Nephron progenitor cell (in vitro differentiated cells): Measurements from ENCODE around the gene PHC2.

Source experiments
- DNase-seq: peaks from one replicate; pipeline ENCODE4 v3.0.0; 2021
- H3K27ac Mint-ChIP-seq: 2 replicates; pipeline ENCODE4 v1.8.0; 2021; ENCODE audit warnings: mild to moderate bottlenecking, moderate library complexity, mixed read lengths
- H3K27me3 Mint-ChIP-seq: 2 replicates; pipeline ENCODE4 v1.8.0; 2021; ENCODE audit warnings: mild to moderate bottlenecking, low read depth, mixed read lengths; ENCODE audit not compliant: poor library complexity
- H3K36me3 Mint-ChIP-seq: 2 replicates; pipeline ENCODE4 v1.8.0; 2021; ENCODE audit warnings: low read depth, mixed read lengths
- H3K4me1 Mint-ChIP-seq: 2 replicates; pipeline ENCODE4 v1.8.0; 2021; ENCODE audit warnings: mixed read lengths
- H3K4me3 Mint-ChIP-seq: 2 replicates; pipeline ENCODE4 v1.8.0; 2021; ENCODE audit warnings: mild to moderate bottlenecking, moderate library complexity, mixed read lengths
- H3K9me3 Mint-ChIP-seq: 2 replicates; pipeline ENCODE4 v1.8.0; 2021; ENCODE audit warnings: mild to moderate bottlenecking, moderate library complexity, mixed read lengths
- TF ChIP-seq, protein P1 (sequence below): fragments of 200-600 bp; sonication (generic); IDR thresholded peaks from 2 replicates; pipeline ENCODE4 v1.5.0; 2021; ENCODE audit warnings: antibody characterized with exemption

PHC2 gene

DNA sequence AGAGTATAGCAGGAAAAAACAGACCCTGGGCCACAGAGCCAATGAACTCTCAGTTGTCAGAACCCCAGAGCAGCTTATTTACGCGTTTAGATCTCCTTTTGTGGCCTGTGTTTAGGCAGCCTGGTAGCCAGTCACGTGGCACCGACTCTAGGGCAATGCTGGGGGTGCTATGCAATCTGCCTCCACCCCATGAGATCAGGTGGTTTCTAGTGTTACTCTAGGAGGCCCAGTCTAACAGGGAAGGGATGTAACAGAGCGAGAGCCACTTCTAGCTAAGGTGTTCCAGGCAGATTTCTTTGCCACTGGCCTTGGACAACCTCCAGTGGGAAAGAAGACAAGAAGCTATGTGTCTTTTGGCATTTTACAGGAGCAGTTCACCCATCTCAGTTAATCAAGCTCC is 98.0 kb downstream of the PHC2 start:
- Mint-ChIP-seq H3K36me3 (peaks cover 77% of the 10 kb centered on the region), H3K4me3 (no peak overlapping the region), H3K27ac (peak overlapping the region; percentile 93)

DNA sequence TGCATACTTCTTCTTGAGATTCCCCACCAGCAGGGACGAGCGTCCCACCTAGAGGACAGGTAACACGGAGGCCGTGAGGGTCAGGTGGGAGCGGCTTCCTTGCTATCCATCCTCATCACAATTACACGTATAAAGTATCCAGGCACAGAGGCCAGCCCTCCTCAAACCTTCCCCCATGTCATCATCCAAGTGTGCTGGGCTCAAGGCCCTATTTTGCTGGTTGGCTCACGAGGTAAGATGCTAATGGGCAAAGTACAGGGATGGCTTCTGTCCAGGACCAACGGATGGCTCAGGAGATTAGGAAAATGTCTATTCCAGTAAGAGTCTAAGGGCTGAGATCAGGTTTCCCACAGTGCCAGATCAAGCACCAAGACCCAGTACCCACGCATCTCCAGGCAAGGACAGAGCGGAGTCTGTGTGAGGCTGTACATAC is 98.5 kb downstream of the PHC2 start:
- TF ChIP-seq, protein P1, sequence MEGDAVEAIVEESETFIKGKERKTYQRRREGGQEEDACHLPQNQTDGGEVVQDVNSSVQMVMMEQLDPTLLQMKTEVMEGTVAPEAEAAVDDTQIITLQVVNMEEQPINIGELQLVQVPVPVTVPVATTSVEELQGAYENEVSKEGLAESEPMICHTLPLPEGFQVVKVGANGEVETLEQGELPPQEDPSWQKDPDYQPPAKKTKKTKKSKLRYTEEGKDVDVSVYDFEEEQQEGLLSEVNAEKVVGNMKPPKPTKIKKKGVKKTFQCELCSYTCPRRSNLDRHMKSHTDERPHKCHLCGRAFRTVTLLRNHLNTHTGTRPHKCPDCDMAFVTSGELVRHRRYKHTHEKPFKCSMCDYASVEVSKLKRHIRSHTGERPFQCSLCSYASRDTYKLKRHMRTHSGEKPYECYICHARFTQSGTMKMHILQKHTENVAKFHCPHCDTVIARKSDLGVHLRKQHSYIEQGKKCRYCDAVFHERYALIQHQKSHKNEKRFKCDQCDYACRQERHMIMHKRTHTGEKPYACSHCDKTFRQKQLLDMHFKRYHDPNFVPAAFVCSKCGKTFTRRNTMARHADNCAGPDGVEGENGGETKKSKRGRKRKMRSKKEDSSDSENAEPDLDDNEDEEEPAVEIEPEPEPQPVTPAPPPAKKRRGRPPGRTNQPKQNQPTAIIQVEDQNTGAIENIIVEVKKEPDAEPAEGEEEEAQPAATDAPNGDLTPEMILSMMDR = no peak
- Mint-ChIP-seq H3K4me3 (no peak overlapping the region), H3K4me1 (peaks cover 50% of the 10 kb centered on the region), H3K36me3 (peaks cover 79% of the 10 kb centered on the region), H3K27ac (peak overlapping the region; percentile 93), H3K9me3 (no peaks in the 10 kb centered on the region), H3K27me3 (peaks cover 2% of the 10 kb centered on the region)
- no peak for DNase-seq

More for the DNA sequence above, 98.0 kb downstream of the PHC2 start:
- H3K9me3 Mint-ChIP-seq = no peaks in the 10 kb centered on the region
- peaks cover 2% of the 10 kb centered on the region for H3K27me3 Mint-ChIP-seq
- TF ChIP-seq, protein P1 = no peak
- H3K4me1 Mint-ChIP-seq = peaks cover 56% of the 10 kb centered on the region
- no peak for DNase-seq

DNA sequence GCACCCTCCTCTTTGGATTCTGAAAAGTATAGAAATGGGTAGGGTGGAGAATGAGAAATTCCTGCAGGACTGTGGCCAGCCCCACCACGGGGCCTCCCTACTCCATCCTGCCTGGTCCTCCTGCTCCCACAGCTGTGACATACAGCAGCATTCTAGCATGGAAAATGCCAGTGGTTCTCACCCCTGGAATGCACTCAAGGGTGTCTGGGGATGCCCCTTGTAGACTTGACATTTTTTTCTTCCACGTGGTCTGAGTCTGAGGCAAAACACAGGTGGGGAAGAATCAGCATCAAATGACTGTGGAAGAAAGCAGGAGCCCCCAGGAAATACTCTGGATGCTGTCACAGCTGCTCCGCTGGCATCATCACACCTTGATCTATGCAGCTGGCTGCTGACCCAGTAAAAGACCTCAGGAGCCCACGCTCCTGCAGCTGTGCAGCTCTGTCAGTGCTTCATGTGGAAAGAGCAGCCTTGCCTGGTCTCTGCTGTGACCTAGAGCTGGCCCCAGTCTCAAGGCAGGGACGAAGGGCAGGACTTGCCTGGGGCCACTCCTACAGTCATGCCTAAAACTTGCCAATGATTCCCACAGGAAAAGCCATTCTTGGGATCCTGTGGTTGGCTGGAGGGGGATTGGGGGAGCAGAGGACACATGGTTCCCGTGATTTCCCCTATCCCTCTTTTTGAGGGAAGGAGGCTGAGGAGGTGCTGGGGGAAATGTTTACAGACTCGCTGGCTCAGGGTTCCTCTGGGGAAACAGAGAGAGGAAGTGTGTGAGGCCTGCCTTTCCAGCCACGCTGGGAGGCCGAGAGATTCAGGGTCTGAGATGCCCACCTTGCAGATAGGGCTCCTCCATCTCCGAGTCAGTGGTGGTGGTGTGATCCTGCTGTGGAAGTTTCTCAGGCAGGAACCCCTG is 99.2 kb downstream of the PHC2 start:
- Mint-ChIP-seq H3K27ac (peak overlapping the region; percentile 93), H3K36me3 (peaks cover 85% of the 10 kb centered on the region), H3K9me3 (no peaks in the 10 kb centered on the region), H3K4me1 (peaks cover 45% of the 10 kb centered on the region), H3K4me3 (no peak overlapping the region), H3K27me3 (peaks cover 2% of the 10 kb centered on the region)
- DNase-seq = no peak
- TF ChIP-seq, protein P1 = no peak

DNA sequence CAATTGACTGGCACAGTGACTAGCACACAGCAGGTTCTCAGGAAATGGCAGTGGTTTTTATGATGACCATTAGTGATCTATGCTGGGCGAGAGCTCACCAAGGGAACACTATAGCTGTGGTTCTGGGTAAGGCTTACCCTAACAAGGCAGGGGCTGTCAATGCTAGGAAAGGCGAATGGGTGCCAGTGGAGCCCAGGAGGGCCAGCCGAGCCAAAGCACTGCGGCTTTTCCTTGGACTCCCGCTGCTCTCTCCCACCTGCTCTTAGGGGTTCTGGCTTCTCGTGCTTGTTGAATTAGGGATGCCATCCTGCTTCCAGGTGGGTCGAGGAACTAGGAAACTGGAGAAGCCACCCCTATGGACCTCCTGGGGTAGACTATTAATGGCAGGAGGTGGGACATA is 100.0 kb downstream of the PHC2 start:
- H3K9me3 Mint-ChIP-seq = no peaks in the 10 kb centered on the region

DNA sequence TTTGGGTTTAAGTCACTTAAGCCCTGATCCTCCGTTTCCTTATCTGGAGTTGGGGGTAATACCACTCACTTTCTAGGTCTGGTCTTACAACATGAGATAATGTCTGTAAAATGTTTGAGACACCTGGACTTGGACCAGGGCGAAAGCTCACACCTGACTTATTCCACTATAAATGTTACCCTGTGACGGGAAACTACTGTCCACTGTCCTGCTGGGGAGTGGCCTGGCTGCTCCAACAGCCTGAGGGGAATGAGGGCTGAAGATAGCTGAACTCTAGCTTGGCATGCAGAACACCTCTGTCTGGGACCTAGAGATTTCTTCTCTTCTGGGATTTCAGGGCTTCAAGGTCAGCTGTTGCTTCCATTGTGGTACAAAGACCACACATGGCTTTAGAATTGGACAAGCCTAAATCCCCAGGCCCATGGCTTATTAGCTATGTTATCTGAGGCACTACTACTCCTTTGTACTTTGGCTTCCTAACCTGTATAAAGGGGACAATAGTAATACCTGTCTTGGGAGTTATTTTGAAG is 100.5 kb downstream of the PHC2 start:
- no peak overlapping the region for H3K4me3 Mint-ChIP-seq
- DNase-seq = no peak

More for the DNA sequence above, 100.0 kb downstream of the PHC2 start:
- Mint-ChIP-seq H3K4me1 (peaks cover 44% of the 10 kb centered on the region), H3K4me3 (no peak overlapping the region), H3K36me3 (peaks cover 90% of the 10 kb centered on the region), H3K27ac (peak overlapping the region; percentile 66), H3K27me3 (peaks cover 2% of the 10 kb centered on the region)
- no peak for DNase-seq
- TF ChIP-seq, protein P1 = no peak

More for the DNA sequence above, 100.5 kb downstream of the PHC2 start:
- peak overlapping the region; percentile 66 for H3K27ac Mint-ChIP-seq
- H3K27me3 Mint-ChIP-seq = peaks cover 2% of the 10 kb centered on the region
- H3K36me3 Mint-ChIP-seq = peaks cover 94% of the 10 kb centered on the region
- H3K9me3 Mint-ChIP-seq = no peaks in the 10 kb centered on the region
- TF ChIP-seq, protein P1 = no peak
- H3K4me1 Mint-ChIP-seq = peaks cover 49% of the 10 kb centered on the region
